A549 (cell line): ENCODE measurements around the gene IPO11.

Experiments
- CBX2 ChIP-seq: fragments of 200-600 bp; sonication (generic); IDR thresholded peaks from 2 replicates; pipeline ENCODE4 v1.6.1; 2016; ENCODE audit warnings: low read depth, mild to moderate bottlenecking, borderline replicate concordance
- CEBPB ChIP-seq, 2 experiments: fragments of >200 bp in 1 of 2; sonication (Bioruptor Twin) in 1 of 2; formaldehyde crosslinking in 1 of 2; IDR thresholded peaks; 2 replicates each; pipeline ENCODE4 v1.6.1; 2012 to 2016
- CHD4 ChIP-seq: fragments of 200-600 bp; sonication (generic); IDR thresholded peaks from 2 replicates; pipeline ENCODE4 v1.6.1; 2016; ENCODE audit warnings: antibody characterized with exemption, mild to moderate bottlenecking, borderline replicate concordance
- CTCF ChIP-seq: fragments of >200 bp; sonication (Bioruptor Twin); formaldehyde crosslinking; IDR thresholded peaks from 3 replicates; pipeline ENCODE4 v1.5.1; 2016
- MYC ChIP-seq: IDR thresholded peaks from 2 replicates; pipeline ENCODE4 v1.6.1; 2012; ENCODE audit warnings: mild to moderate bottlenecking, inconsistent platforms, low read length, improper control_type of control experiment, borderline replicate concordance
- PHF8 ChIP-seq: fragments of 200-600 bp; sonication (generic); IDR thresholded peaks from 2 replicates; pipeline ENCODE4 v1.6.1; 2016; ENCODE audit warnings: low read depth, mild to moderate bottlenecking, antibody characterized with exemption, moderate library complexity, borderline replicate concordance
- RFX5 ChIP-seq: fragments of 450-650 bp; IDR thresholded peaks from 2 replicates; pipeline ENCODE4 v1.7.1; 2014; ENCODE audit warnings: antibody characterized with exemption, mild to moderate bottlenecking, moderate library complexity
- SMC3 ChIP-seq: fragments of >200 bp; sonication (Bioruptor Twin); formaldehyde crosslinking; IDR thresholded peaks from 3 replicates; pipeline ENCODE4 v1.6.1; 2018; ENCODE audit warnings: inconsistent platforms
- TP53 ChIP-seq: fragments of 250-450 bp; sonication (Bioruptor Pico); IDR thresholded peaks from 2 replicates; pipeline ENCODE4 v1.5.0; 2021; ENCODE audit warnings: mild to moderate bottlenecking, moderate library complexity
- TF ChIP-seq, protein P1 (sequence below): fragments of 200-600 bp; sonication (generic); IDR thresholded peaks from 2 replicates; pipeline ENCODE4 v1.6.1; 2016; ENCODE audit warnings: antibody characterized with exemption, mild to moderate bottlenecking, moderate library complexity

DNA sequence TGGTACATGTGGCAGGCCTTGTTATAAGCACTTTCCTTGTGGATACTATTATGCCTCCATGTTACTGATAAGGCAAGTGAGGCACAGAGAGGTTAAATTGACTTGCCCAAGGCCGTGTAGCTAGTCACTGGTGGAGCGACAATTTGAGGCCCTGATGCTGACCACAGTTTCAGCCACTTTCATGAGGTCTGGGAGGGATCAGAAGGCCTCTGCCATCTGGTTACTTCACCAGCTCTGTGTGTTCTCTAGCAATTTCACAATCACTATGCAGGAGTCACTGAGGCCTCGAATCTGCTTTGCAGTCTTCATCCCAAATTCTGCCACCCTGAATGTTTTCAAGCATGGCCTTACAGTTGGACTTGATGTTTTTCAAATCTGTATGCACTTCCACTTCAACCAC is 175.2 kb downstream of the IPO11 start:
- TF ChIP-seq, protein P1, sequence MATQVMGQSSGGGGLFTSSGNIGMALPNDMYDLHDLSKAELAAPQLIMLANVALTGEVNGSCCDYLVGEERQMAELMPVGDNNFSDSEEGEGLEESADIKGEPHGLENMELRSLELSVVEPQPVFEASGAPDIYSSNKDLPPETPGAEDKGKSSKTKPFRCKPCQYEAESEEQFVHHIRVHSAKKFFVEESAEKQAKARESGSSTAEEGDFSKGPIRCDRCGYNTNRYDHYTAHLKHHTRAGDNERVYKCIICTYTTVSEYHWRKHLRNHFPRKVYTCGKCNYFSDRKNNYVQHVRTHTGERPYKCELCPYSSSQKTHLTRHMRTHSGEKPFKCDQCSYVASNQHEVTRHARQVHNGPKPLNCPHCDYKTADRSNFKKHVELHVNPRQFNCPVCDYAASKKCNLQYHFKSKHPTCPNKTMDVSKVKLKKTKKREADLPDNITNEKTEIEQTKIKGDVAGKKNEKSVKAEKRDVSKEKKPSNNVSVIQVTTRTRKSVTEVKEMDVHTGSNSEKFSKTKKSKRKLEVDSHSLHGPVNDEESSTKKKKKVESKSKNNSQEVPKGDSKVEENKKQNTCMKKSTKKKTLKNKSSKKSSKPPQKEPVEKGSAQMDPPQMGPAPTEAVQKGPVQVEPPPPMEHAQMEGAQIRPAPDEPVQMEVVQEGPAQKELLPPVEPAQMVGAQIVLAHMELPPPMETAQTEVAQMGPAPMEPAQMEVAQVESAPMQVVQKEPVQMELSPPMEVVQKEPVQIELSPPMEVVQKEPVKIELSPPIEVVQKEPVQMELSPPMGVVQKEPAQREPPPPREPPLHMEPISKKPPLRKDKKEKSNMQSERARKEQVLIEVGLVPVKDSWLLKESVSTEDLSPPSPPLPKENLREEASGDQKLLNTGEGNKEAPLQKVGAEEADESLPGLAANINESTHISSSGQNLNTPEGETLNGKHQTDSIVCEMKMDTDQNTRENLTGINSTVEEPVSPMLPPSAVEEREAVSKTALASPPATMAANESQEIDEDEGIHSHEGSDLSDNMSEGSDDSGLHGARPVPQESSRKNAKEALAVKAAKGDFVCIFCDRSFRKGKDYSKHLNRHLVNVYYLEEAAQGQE: no peak
- TF ChIP-seq PHF8: no peak
- no peak for TF ChIP-seq CTCF
- TF ChIP-seq CBX2: no peak
- no peak for TF ChIP-seq TP53 (CRISPR knock-in tag)
- TF ChIP-seq SMC3: no peak
- no peak for TF ChIP-seq MYC
- TF ChIP-seq CHD4: no peak
- TF ChIP-seq RFX5: no peak
- no peak for TF ChIP-seq CEBPB (IDR thresholded peaks at IDR 0.05)
